SK-N-SH (cell line): Measurements from ENCODE around the gene DMGDH.

Source experiments
- EP300 ChIP-seq, 2 experiments: IDR thresholded peaks; 2 replicates each; pipeline versions ENCODE4 v1.4.0 to v1.6.1; 2012; ENCODE audit warnings: borderline replicate concordance in 1 of 2, low read depth in 1 of 2, low read length in 1 of 2
- EZH2phosphoT487 ChIP-seq: fragments of 200-600 bp; sonication (generic); IDR thresholded peaks from 2 replicates; pipeline ENCODE4 v1.6.1; 2017; ENCODE audit warnings: low read depth, mixed run types, mild to moderate bottlenecking, antibody characterized with exemption, moderate library complexity, borderline replicate concordance
- FOXM1 ChIP-seq: IDR thresholded peaks from 2 replicates; pipeline ENCODE4 v1.4.0; 2012; ENCODE audit warnings: low read depth, mild to moderate bottlenecking
- MEF2A ChIP-seq: IDR thresholded peaks from 2 replicates; pipeline ENCODE4 v1.4.0; 2012; ENCODE audit warnings: low read depth, borderline replicate concordance
- MXI1 ChIP-seq: IDR thresholded peaks from 2 replicates; pipeline ENCODE4 v1.6.1; 2012; ENCODE audit warnings: mild to moderate bottlenecking, low read depth, low read length, improper control_type of control experiment
- POLR2AphosphoS5 ChIP-seq: IDR thresholded peaks from 2 replicates; pipeline ENCODE4 v1.6.1; 2012; ENCODE audit warnings: low read depth, low read length
- RCOR1 ChIP-seq: fragments of 150-350 bp; IDR thresholded peaks from 2 replicates; pipeline ENCODE4 v1.6.1; 2017; ENCODE audit warnings: antibody characterized with exemption, low read length
- RFX5 ChIP-seq: IDR thresholded peaks from 2 replicates; pipeline ENCODE4 v1.6.1; 2012; ENCODE audit warnings: mild to moderate bottlenecking, improper control_type of control experiment, low read length
- YY1 ChIP-seq: IDR thresholded peaks from 2 replicates; pipeline ENCODE4 v1.4.0; 2012; ENCODE audit warnings: low read depth, mild to moderate bottlenecking
- TF ChIP-seq, protein P1 (sequence below): fragments of 150-350 bp; IDR thresholded peaks from 2 replicates; pipeline ENCODE4 v1.6.1; 2017; ENCODE audit warnings: antibody characterized with exemption, low read length, low read depth, borderline replicate concordance
- TF ChIP-seq, protein P2 (sequence below): fragments of 200-600 bp; sonication (generic); IDR thresholded peaks from 2 replicates; pipeline ENCODE4 v1.6.1; 2017; ENCODE audit warnings: antibody characterized with exemption, mild to moderate bottlenecking, moderate library complexity

DNA sequence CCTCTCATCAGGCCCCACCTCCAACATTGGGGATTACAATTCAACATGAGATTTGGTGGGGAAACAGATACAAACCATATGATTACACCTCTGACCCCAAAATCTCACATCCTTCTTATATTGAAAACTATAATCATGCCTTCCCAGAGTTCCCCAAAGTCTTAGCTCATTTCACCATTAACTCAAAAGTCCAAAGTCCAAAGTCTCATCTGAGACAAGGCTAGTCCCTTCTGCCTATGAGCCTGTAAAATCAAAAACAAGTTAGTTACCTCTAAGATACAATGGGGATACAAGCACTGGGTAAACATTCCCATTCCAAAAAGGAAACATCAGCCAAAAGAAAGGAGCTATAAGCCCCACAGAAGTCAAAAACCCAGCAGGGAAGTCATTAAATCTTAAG is 57.6 kb downstream of the DMGDH start:
- TF ChIP-seq, protein P1, sequence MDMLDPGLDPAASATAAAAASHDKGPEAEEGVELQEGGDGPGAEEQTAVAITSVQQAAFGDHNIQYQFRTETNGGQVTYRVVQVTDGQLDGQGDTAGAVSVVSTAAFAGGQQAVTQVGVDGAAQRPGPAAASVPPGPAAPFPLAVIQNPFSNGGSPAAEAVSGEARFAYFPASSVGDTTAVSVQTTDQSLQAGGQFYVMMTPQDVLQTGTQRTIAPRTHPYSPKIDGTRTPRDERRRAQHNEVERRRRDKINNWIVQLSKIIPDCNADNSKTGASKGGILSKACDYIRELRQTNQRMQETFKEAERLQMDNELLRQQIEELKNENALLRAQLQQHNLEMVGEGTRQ, result no peak
- no peak for TF ChIP-seq RFX5
- TF ChIP-seq, protein P2, sequence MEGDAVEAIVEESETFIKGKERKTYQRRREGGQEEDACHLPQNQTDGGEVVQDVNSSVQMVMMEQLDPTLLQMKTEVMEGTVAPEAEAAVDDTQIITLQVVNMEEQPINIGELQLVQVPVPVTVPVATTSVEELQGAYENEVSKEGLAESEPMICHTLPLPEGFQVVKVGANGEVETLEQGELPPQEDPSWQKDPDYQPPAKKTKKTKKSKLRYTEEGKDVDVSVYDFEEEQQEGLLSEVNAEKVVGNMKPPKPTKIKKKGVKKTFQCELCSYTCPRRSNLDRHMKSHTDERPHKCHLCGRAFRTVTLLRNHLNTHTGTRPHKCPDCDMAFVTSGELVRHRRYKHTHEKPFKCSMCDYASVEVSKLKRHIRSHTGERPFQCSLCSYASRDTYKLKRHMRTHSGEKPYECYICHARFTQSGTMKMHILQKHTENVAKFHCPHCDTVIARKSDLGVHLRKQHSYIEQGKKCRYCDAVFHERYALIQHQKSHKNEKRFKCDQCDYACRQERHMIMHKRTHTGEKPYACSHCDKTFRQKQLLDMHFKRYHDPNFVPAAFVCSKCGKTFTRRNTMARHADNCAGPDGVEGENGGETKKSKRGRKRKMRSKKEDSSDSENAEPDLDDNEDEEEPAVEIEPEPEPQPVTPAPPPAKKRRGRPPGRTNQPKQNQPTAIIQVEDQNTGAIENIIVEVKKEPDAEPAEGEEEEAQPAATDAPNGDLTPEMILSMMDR, result no peak
- no peak for TF ChIP-seq YY1
- no peak for TF ChIP-seq EP300 (IDR thresholded peaks at IDR 0.05; ENCODE audit: borderline replicate concordance in 1 of 2, low read depth in 1 of 2, low read length in 1 of 2)
- TF ChIP-seq POLR2AphosphoS5, result no peak
- TF ChIP-seq RCOR1, result no peak
- no peak for TF ChIP-seq MXI1
- TF ChIP-seq EZH2phosphoT487, result no peak
- no peak for TF ChIP-seq MEF2A
- TF ChIP-seq FOXM1, result no peak
